A549 (cell line): Measurements from ENCODE around the gene HSPBP1. TPM values are rescaled to one million over a fixed set of nuclear protein-coding genes. Genes with fewer than 3 reads are reported as not detected.
A peak's percentile ranks its signal among the peaks of the same experiment; 100 is the strongest.

Source experiments
- ATAC-seq, 2 experiments: fragments of 200-7000 bp in 1 of 2; fragments of >200 bp in 1 of 2; cut with Nextera tagmentation in 1 of 2; cut with Tn5 transposase in 1 of 2; 3 replicates each; pipeline versions ENCODE4 v1.8.0 to v1.9.1; 2018 to 2020; ENCODE audit warnings: mild to moderate bottlenecking in 1 of 2, moderate library complexity in 1 of 2
- CTCF ChIA-PET: fragments of 300-600 bp; sonication (Branson Sonifier 250); formaldehyde crosslinking; extraction: SDS; loops from one replicate; lab custom pipeline; 2021; ENCODE audit warnings: antibody characterized with exemption, inconsistent platforms; lab: Yijun Ruan, JAX
- POLR2A ChIA-PET: fragments of 350-600 bp; formaldehyde crosslinking; extraction: SDS; loops from one replicate; lab custom pipeline; 2021; ENCODE audit warnings: antibody characterized with exemption, inconsistent platforms; lab: Yijun Ruan, JAX
- DNase-seq, 2 experiments: peaks; one replicate each; pipeline versions ENCODE4 v3.0.0 to v3.0.0-alpha.2; 2011 to 2016; ENCODE audit warnings: low read depth in 1 of 2, low spot score in 1 of 2
- FAIRE-seq: peaks from 2 replicates; lab custom pipeline; 2011; peaks lifted over from hg19 to GRCh38; lab: Jason Lieb, UNC
- H3K27ac ChIP-seq, 2 experiments: fragments of >200 bp; sonication (Bioruptor Twin); formaldehyde crosslinking; 3 replicates each; pipeline ENCODE4 v1.5.1; 2016 to 2017
- H3K4me1 ChIP-seq: fragments of >200 bp; sonication (Bioruptor Twin); formaldehyde crosslinking; 3 replicates; pipeline ENCODE4 v1.6.1; 2016
- H3K4me2 ChIP-seq: fragments of >200 bp; sonication (Bioruptor Twin); formaldehyde crosslinking; 3 replicates; pipeline ENCODE4 v1.6.1; 2016
- H3K4me3 ChIP-seq: fragments of >200 bp; sonication (Bioruptor Twin); formaldehyde crosslinking; 3 replicates; pipeline ENCODE4 v1.5.1; 2016
- H3K9me3 ChIP-seq: fragments of >200 bp; sonication (Bioruptor Twin); formaldehyde crosslinking; 3 replicates; pipeline ENCODE4 v1.6.1; 2016
- CBX2 ChIP-seq: fragments of 200-600 bp; sonication (generic); IDR thresholded peaks from 2 replicates; pipeline ENCODE4 v1.6.1; 2016; ENCODE audit warnings: low read depth, mild to moderate bottlenecking, borderline replicate concordance
- EHF ChIP-seq: fragments of 250-450 bp; sonication (Bioruptor Pico); IDR thresholded peaks from 2 replicates; pipeline ENCODE4 v1.5.0; 2020; ENCODE audit warnings: mild to moderate bottlenecking
- ESRRA ChIP-seq: fragments of 150-350 bp; IDR thresholded peaks from 2 replicates; pipeline ENCODE4 v1.6.1; 2014; ENCODE audit warnings: mild to moderate bottlenecking, low read length, borderline replicate concordance
- HES2 ChIP-seq: fragments of >200 bp; sonication (Bioruptor Twin); formaldehyde crosslinking; IDR thresholded peaks from 2 replicates; pipeline ENCODE4 v1.6.1; 2016
- HOXA7 ChIP-seq: fragments of 250-450 bp; sonication (Bioruptor Pico); IDR thresholded peaks from 2 replicates; pipeline ENCODE4 v1.5.0; 2020; ENCODE audit warnings: mild to moderate bottlenecking, moderate library complexity
- HOXB5 ChIP-seq: fragments of 250-450 bp; sonication (Bioruptor Pico); IDR thresholded peaks from 2 replicates; pipeline ENCODE4 v1.5.0; 2020; ENCODE audit warnings: mild to moderate bottlenecking, moderate library complexity
- JUNB ChIP-seq: fragments of >200 bp; sonication (Bioruptor Twin); formaldehyde crosslinking; IDR thresholded peaks from 2 replicates; pipeline ENCODE4 v1.6.1; 2016
- KDM1A ChIP-seq: fragments of 200-600 bp; sonication (generic); IDR thresholded peaks from 2 replicates; pipeline ENCODE4 v1.6.1; 2016; ENCODE audit warnings: low read depth, mild to moderate bottlenecking
- NR3C1 ChIP-seq: fragments of >200 bp; sonication (Bioruptor Twin); formaldehyde crosslinking; IDR thresholded peaks from 3 replicates; pipeline ENCODE4 v1.6.1; 2017
- RFX5 ChIP-seq: fragments of 450-650 bp; IDR thresholded peaks from 2 replicates; pipeline ENCODE4 v1.7.1; 2014; ENCODE audit warnings: antibody characterized with exemption, mild to moderate bottlenecking, moderate library complexity
- RNF2 ChIP-seq: fragments of 200-600 bp; sonication (generic); IDR thresholded peaks from 2 replicates; pipeline ENCODE4 v1.6.1; 2016; ENCODE audit warnings: low read depth, mild to moderate bottlenecking, antibody characterized with exemption, moderate library complexity, borderline replicate concordance
- TP53 ChIP-seq: fragments of 250-450 bp; sonication (Bioruptor Pico); IDR thresholded peaks from 2 replicates; pipeline ENCODE4 v1.5.0; 2021; ENCODE audit warnings: mild to moderate bottlenecking, moderate library complexity
- ZNF302 ChIP-seq: fragments of 250-450 bp; sonication (Bioruptor Pico); IDR thresholded peaks from 2 replicates; pipeline ENCODE4 v1.9.0; 2021; ENCODE audit warnings: inconsistent platforms, mild to moderate bottlenecking, moderate library complexity
- WGBS: methylation state at CpG from one replicate; pipeline ENCODE4 v1.1.6; 2017; ENCODE audit errors: missing lambda C conversion rate; 5-methylcytosine and 5-hydroxymethylcytosine counted together
- polyA plus RNA-seq, 4 experiments: library from polyadenylated mRNA; depleted of rRNA in 3 of 4; stranded (reverse); fragments of >200 nt; fragmentation: RNase III in 1 of 4; extraction: RNeasy Plus Mini Kit Qiagen cat#74134 plus additional on column Dnase treatment in 1 of 4; gene quantifications; 2 replicates in 3 of 4; 3 replicates in 1 of 4; pipeline ENCODE4 v1.2.3, GENCODE V29; 2011 to 2017
- TF ChIP-seq, protein P1 (sequence below): IDR thresholded peaks from 2 replicates; pipeline ENCODE4 v1.6.1; 2012
- TF ChIP-seq, protein P2 (sequence below): fragments of 200-600 bp; sonication (generic); IDR thresholded peaks from 2 replicates; pipeline ENCODE4 v1.6.1; 2016; ENCODE audit warnings: antibody characterized with exemption, mild to moderate bottlenecking, moderate library complexity
- TF ChIP-seq, protein P3 (sequence below): fragments of 250-450 bp; sonication (Bioruptor Pico); IDR thresholded peaks from 2 replicates; pipeline ENCODE4 v1.5.0; 2021; ENCODE audit warnings: mild to moderate bottlenecking, moderate library complexity, borderline replicate concordance

The HSPBP1 gene
- polyA plus RNA-seq, 2 of the 4 experiments (the other 2 are of a cell fraction): 52.1 to 121 TPM

DNA sequence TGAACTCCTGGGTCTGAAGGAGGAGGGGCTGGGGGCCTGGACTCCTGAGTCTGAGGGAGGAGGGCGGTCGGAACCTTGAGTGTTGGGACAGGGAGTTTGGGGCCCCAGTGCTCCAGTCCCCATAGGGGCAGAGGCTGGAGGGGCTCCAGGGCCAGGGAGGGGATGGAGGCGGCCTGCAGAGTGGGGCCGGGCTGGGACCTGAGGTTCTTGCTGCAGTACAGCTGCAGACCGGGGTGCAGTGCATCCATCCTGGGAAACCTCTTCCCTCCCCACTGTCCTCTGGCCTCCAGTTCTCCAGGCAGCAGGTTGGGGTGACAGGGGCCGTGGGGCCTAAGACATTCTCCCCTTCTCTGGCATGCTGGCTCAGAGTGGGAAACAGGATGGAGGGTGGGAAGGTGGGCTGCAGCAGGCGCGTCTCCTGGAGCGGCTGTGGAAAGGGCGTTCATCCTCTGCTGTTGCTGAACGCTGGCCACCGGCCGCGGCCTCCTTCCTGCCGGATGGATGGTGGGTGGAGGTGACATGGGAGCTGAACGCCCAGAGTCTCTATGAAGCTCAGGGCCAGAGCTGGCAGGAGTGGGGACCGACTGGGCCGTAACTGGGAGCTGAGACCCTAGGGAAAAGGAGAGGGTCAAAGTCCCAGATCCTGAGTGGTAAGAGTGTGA is 5.5 kb upstream of the HSPBP1 start (continued):
- no peak for TF ChIP-seq CBX2

DNA sequence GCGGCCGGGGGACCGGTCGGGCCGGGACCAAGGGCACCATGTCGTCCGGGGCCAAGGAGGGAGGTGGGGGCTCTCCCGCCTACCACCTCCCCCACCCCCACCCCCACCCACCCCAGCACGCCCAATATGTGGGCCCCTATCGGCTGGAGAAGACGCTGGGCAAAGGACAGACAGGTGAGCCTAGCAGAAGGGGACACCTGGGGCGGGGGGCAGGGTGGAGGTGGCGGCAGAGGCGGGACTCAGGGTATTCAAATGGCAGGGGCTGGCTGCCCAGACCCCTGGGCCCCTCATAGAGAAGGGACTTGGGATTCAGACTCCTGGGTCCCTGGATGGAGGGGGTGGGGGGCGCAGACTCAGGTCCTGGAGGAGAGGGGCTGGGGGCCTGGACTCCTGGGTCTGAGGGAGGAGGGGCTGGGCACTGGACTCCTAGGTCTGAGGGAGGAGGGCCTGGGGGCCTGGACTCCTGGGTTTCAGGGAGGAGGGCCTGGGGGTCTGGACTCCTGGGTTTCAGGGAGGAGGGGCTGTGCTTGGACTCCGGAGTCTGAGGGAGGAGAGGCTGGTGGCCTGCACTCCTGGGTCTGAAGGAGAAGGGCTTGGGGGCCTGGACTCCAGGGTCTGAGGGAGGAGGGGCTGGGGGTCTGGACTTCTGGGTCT is 4.6 kb upstream of the HSPBP1 start:
- CTCF ChIA-PET: no interaction called here
- Histone ChIP-seq H3K4me2 (peak overlapping the region; percentile 100), H3K27ac (peak overlapping the region; percentile 94 to 95), H3K4me3 (peak overlapping the region; percentile 88), H3K4me1 (peaks cover 24% of the 10 kb centered on the region), H3K9me3 (no peaks in the 10 kb centered on the region)
- 41% methylated on average over 7 of the region's 16 CpGs for WGBS
- POLR2A ChIA-PET: interaction anchor here (1.9 kb wide), 1 partner anchor 123 kb away, joined by 8 read pairs; the partner anchor contains the start of gene UBE2S
- FAIRE-seq (no peak), DNase-seq (no peak), ATAC-seq (no peak)
- TF ChIP-seq JUNB (no peak), HOXB5 (no peak)

DNA sequence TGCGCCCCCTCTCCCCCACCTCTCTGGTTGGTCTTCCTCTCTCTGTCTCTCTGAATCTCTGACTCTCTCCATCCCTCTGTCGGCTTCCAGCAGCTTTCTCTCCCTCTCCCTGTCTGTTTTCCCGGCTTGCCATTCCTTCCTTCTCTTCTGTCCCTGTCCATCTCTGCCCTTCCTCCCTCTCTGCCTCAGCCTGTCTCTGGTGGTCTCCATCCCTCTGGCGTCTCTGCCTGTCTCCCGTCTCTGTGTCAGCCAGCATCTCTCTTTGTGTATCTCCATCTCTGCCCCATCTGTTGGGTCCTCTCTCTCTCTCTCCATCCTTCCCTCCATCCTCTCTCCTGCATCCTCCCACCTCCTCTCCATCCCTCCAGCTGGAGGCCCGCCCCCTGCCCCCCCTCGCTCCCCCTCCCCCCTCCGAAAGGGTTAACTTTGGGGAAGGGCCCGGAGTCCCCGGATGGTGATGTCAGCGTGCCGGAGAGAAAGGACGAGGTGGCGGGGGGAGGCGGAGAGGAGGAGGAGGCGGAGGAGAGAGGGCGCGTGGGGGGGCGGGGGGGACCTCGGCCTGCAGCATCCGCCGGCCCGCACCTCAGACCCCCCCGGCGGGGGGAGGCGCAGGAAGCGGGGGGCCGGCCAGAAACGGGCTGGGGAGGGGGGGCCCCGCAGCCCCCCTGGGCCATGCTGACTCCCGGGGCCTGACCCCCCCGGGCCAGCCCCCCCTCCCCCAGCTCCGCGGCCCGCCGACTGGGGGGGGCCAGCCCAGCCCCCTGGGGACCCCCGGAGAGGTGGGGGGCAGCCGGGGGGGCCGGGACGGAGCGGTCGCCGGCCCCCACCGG is 3.9 kb upstream of the HSPBP1 start, which contains the start of gene BRSK1:
Gene BRSK1, plus strand, starts transcription at position 450 of the 830 bp plus-strand sequence. CDS start 446 bp downstream, outside the sequence.
- DNase-seq (peak in 1 of 2 experiments; percentile 62), ATAC-seq (no peak), FAIRE-seq (no peak)
- Histone ChIP-seq H3K27ac (peak within 1 kb of the TSS; percentile 94 to 95), H3K4me1 (peaks cover 30% of the 10 kb centered on the region), H3K4me3 (peak within 1 kb of the TSS; percentile 88), H3K9me3 (no peaks in the 10 kb centered on the region), H3K4me2 (peak within 1 kb of the TSS; percentile 100)
- no peak for TF ChIP-seq ZNF302 (CRISPR knock-in tag)
- no peak for TF ChIP-seq RFX5
- TF ChIP-seq HES2: no peak
- TF ChIP-seq ESRRA: no peak
- TF ChIP-seq RNF2: no peak
- TF ChIP-seq, protein P1, sequence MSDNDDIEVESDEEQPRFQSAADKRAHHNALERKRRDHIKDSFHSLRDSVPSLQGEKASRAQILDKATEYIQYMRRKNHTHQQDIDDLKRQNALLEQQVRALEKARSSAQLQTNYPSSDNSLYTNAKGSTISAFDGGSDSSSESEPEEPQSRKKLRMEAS: no peak
- ChIA-PET POLR2A (interaction anchor here (1.5 to 1.9 kb wide), 2 partner anchors 100 to 124 kb away, joined by 3 to 8 read pairs; partner anchors contain the start of genes TMEM238 and UBE2S), CTCF (interaction anchor here (0.5 to 4.2 kb wide), 7 partner anchors 8 to 148 kb away, joined by 3 to 37 read pairs (median 4); partner anchors contain the start of gene KMT5C)
- 42% methylated on average over 5 of the region's 44 CpGs for WGBS

DNA sequence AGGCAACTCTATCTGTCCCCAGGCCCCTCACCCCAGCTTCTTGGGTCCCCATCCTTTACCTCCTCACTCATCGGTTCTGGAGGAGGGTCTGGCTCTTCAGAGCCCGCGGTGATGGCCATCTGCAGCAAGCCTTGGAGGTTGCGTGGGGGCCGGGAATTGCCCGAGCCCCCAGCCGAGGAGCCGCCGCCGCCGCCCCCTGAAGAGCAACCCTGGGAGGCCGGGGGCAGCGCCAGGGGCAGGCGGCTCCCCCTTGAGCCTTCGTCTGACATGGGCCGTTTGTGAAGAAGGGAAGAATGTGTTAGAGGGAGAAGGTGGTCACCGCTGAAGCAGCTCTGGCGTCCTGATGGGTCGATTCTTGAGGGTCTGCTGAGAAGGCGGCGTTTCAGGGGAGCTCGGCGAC is 570 bp downstream of the HSPBP1 start:
- POLR2A ChIA-PET: interaction anchor here (0.6 to 1.9 kb wide), 8 partner anchors 10 to 320 kb away, joined by 3 to 19 read pairs (median 4); partner anchors contain the start of genes FIZ1, TMEM238 and UBE2S
- peak overlapping the region; percentile 88 for H3K4me2 ChIP-seq
- H3K4me1 ChIP-seq: peaks cover 26% of the 10 kb centered on the region
- no peak for ATAC-seq
- 8% methylated on average over 18 of the region's 23 CpGs for WGBS
- FAIRE-seq: no peak
- peak overlapping the region; percentile 80 to 92 for H3K27ac ChIP-seq
- no peaks in the 10 kb centered on the region for H3K9me3 ChIP-seq
- no peak for DNase-seq
- CTCF ChIA-PET: interaction anchor here (1.1 to 5.8 kb wide), 9 partner anchors 10 to 139 kb away, joined by 3 to 37 read pairs (median 6); partner anchors contain the start of genes PPP6R1 and TMEM238
- no peak for TF ChIP-seq EHF (CRISPR knock-in tag)
- TF ChIP-seq KDM1A: no peak
- no peak for TF ChIP-seq TP53 (CRISPR knock-in tag)
- TF ChIP-seq, protein P2, sequence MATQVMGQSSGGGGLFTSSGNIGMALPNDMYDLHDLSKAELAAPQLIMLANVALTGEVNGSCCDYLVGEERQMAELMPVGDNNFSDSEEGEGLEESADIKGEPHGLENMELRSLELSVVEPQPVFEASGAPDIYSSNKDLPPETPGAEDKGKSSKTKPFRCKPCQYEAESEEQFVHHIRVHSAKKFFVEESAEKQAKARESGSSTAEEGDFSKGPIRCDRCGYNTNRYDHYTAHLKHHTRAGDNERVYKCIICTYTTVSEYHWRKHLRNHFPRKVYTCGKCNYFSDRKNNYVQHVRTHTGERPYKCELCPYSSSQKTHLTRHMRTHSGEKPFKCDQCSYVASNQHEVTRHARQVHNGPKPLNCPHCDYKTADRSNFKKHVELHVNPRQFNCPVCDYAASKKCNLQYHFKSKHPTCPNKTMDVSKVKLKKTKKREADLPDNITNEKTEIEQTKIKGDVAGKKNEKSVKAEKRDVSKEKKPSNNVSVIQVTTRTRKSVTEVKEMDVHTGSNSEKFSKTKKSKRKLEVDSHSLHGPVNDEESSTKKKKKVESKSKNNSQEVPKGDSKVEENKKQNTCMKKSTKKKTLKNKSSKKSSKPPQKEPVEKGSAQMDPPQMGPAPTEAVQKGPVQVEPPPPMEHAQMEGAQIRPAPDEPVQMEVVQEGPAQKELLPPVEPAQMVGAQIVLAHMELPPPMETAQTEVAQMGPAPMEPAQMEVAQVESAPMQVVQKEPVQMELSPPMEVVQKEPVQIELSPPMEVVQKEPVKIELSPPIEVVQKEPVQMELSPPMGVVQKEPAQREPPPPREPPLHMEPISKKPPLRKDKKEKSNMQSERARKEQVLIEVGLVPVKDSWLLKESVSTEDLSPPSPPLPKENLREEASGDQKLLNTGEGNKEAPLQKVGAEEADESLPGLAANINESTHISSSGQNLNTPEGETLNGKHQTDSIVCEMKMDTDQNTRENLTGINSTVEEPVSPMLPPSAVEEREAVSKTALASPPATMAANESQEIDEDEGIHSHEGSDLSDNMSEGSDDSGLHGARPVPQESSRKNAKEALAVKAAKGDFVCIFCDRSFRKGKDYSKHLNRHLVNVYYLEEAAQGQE: no peak
- TF ChIP-seq, protein P3, sequence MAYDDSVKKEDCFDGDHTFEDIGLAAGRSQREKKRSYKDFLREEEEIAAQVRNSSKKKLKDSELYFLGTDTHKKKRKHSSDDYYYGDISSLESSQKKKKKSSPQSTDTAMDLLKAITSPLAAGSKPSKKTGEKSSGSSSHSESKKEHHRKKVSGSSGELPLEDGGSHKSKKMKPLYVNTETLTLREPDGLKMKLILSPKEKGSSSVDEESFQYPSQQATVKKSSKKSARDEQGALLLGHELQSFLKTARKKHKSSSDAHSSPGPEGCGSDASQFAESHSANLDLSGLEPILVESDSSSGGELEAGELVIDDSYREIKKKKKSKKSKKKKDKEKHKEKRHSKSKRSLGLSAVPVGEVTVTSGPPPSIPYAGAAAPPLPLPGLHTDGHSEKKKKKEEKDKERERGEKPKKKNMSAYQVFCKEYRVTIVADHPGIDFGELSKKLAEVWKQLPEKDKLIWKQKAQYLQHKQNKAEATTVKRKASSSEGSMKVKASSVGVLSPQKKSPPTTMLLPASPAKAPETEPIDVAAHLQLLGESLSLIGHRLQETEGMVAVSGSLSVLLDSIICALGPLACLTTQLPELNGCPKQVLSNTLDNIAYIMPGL: no peak
- no peak for TF ChIP-seq HOXA7
- TF ChIP-seq NR3C1: no peak
- H3K4me3 ChIP-seq: peak overlapping the region; percentile 75
